Kidney epithelial cell (primary cell): ENCODE data around the gene CD37. TPM values are rescaled to one million over a fixed set of nuclear protein-coding genes. Genes with fewer than 3 reads are reported as not detected.

ENCODE experiments used
- DNase-seq: peaks from one replicate; pipeline ENCODE4 v3.0.0-alpha.2; 2010; ENCODE audit warnings: low read depth
- H3K27me3 ChIP-seq: 2 replicates; pipeline ENCODE4 v1.6.0; 2011; ENCODE audit warnings: low read length; ENCODE audit not compliant: control insufficient read depth, insufficient read depth
- H3K36me3 ChIP-seq: 2 replicates; pipeline ENCODE4 v1.5.1; 2011; ENCODE audit warnings: low read length; ENCODE audit not compliant: control insufficient read depth, insufficient read depth
- H3K4me3 ChIP-seq: 2 replicates; pipeline ENCODE4 v1.5.1; 2011; ENCODE audit warnings: low read depth, mild to moderate bottlenecking, control low read depth, low read length
- total RNA-seq: library from RNA; depleted of rRNA; stranded (reverse); fragments of >200 nt; gene quantifications from 2 replicates; pipeline ENCODE4 v1.2.3, GENCODE V29; 2015
- TF ChIP-seq, protein P1 (sequence below): IDR thresholded peaks from 2 replicates; pipeline ENCODE4 v1.5.1; 2011; ENCODE audit warnings: mild to moderate bottlenecking, moderate library complexity, low read length, control low read depth, inconsistent platforms; ENCODE audit not compliant: insufficient read depth, poor library complexity, severe bottlenecking

CD37 gene
- total RNA-seq, 1 donor from 2014 or later = not detected

GRCh38 chr19:49343123-49343522, 7.9 kb downstream of the CD37 start:
- TF ChIP-seq, protein P1, sequence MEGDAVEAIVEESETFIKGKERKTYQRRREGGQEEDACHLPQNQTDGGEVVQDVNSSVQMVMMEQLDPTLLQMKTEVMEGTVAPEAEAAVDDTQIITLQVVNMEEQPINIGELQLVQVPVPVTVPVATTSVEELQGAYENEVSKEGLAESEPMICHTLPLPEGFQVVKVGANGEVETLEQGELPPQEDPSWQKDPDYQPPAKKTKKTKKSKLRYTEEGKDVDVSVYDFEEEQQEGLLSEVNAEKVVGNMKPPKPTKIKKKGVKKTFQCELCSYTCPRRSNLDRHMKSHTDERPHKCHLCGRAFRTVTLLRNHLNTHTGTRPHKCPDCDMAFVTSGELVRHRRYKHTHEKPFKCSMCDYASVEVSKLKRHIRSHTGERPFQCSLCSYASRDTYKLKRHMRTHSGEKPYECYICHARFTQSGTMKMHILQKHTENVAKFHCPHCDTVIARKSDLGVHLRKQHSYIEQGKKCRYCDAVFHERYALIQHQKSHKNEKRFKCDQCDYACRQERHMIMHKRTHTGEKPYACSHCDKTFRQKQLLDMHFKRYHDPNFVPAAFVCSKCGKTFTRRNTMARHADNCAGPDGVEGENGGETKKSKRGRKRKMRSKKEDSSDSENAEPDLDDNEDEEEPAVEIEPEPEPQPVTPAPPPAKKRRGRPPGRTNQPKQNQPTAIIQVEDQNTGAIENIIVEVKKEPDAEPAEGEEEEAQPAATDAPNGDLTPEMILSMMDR = no peak
- Histone ChIP-seq H3K4me3 (no peak overlapping the region), H3K27me3 (peaks cover 8% of the 10 kb centered on the region), H3K36me3 (peaks cover 10% of the 10 kb centered on the region)
- no peak for DNase-seq

GRCh38 chr19:49344505-49345423, 9.6 kb downstream of the CD37 start:
- H3K36me3 ChIP-seq = peaks cover 10% of the 10 kb centered on the region
- no peak for DNase-seq
- TF ChIP-seq, protein P1 = no peak

DNA sequence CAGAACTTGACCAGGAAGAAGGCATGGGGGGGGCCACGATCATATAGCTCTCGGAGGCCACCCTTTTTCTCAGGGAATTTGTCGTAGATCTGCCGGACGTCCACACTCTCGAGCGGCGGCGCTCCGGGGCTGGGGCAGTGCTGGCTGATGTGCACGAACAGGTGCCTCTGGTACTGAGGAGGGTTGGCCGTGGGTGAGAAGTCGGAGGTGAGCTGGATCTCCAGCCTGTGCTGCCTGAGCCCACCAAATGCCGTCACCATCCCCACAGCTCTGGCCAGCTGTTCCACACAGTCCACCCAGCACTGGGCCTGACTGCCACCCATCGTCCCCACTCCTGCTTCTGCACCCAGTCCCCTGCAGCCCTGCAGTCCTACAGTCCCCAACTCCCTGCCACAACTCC, 12.0 kb downstream of the CD37 start:
- DNase-seq = no peak
- H3K36me3 ChIP-seq = peaks cover 13% of the 10 kb centered on the region
- TF ChIP-seq, protein P1 = no peak
- H3K27me3 ChIP-seq = no peaks in the 10 kb centered on the region
- no peak overlapping the region for H3K4me3 ChIP-seq

More at GRCh38 chr19:49344505-49345423, 9.6 kb downstream of the CD37 start:
- H3K4me3 ChIP-seq = no peak overlapping the region
- H3K27me3 ChIP-seq = peaks cover 1% of the 10 kb centered on the region

DNA sequence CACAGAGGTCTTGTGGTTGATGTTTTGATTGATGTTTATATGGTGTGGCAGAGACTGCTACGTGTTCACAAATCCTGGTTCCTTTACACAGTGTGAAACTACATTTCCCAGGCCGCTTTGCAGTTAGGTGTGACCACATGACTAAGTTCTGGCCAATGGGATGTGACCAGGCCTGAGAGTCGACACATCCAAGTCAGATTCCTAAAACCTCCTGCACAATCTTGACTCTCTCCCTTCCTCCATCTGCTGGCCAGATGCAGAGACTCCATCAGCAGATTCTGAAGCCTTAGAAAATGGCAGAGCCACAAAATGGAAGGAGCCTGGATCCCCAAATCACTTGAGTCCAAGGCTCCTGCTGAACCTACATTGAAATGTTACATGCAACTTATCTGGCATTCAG, 12.6 kb downstream of the CD37 start:
- Histone ChIP-seq H3K4me3 (no peak overlapping the region), H3K27me3 (no peaks in the 10 kb centered on the region), H3K36me3 (peaks cover 13% of the 10 kb centered on the region)
- TF ChIP-seq, protein P1 = no peak
- DNase-seq = no peak

DNA sequence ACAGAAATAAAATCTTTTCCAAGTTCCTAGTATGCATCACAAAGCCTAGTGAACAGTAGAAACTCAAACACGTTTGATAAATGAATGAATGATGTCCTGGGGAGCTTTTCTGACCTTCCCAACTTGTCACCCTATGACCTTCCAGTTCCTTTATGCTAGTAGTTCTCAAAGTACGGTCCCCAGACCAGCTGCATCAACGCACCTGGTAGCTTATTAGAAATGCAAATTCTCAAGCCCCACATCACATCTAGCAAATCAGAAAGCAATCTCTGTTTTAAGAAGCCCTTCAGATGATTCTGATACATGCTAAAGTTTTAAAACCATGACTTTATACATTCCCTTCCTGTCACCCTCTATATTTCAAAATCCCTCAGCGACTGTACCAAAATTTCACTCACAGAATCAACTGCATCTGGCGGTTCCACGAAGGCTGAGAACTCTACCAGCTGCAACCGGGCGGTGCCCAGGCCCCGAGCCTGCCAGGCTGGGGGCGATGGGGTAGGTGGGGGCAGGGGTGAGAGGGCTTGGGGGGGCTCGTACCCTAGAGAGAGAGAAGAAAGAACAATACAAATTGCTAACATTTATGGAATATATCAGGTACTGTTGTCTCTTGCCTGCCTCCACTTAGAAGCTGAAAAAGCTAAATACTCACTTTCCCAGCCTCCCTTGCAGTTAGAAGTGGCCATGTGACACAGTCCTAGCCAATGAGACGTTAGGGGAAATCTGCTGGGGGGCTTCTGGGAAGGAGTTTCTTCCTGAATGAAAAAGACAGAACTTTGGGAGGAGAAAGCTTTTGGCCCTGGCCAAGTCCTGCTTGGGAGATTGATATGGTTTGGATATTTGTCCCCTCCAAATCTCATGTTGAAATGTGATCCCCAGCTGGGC, 13.3 kb downstream of the CD37 start:
- Histone ChIP-seq H3K27me3 (no peaks in the 10 kb centered on the region), H3K36me3 (peaks cover 13% of the 10 kb centered on the region), H3K4me3 (no peak overlapping the region)
- TF ChIP-seq, protein P1 = no peak
- no peak for DNase-seq
